ENCODE data around the gene PLCL2. TPM values are rescaled to one million over a fixed set of nuclear protein-coding genes. Genes with fewer than 3 reads are reported as not detected.

Gene PLCL2
- polyA plus RNA-seq, 2 of the 4 experiments (the other 2 are of a cell fraction), result 2.1 to 3.0 TPM

DNA sequence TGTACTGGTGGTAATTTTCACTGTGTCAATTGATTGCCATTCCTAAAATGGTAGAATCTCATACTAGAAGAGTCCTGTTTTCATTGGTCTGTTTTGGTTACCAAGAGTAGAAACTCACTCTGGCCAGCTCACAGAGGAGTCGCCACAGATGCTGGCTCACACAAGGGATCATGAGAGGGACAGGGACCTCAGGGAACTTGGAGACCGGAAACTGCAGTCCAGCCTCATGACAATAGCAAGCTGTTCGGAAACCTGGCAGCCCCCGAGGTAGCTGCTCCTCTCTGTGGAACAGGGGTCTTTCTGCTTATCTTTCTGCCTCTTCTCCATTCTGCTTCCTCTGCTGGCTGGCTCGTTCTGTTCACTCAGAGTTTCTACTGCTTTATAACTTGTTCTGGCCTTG is 192.9 kb downstream of the PLCL2 start:
- Histone ChIP-seq H3K9me3 (peaks cover 2% of the 10 kb centered on the region; the same call in 1 of the 3 replicates), H3K27ac (no peak overlapping the region), H3K4me1 (no peaks in the 10 kb centered on the region), H3K4me3 (no peak overlapping the region), H3K4me2 (no peak overlapping the region)
- WGBS (ENCODE audit: missing lambda C conversion rate), result 77% methylated on average over 5 of the region's 5 CpGs
- ChIA-PET CTCF (no interaction called here), POLR2A (no interaction called here)
- FAIRE-seq (no peak), ATAC-seq (no peak), DNase-seq (ENCODE audit: low read depth in 1 of 2, low spot score in 1 of 2) (no peak)
- TF ChIP-seq RAD21 (conservative IDR thresholded peaks at IDR 0.05 in 1 of 2, IDR thresholded peaks at IDR 0.05 in 1 of 2) (no peak), HEYL (CRISPR knock-in tag; IDR thresholded peaks at IDR 0.05) (no peak)

GRCh38 chr3:17078926-17079465 is 194.2 kb downstream of the PLCL2 start:
- WGBS (ENCODE audit: missing lambda C conversion rate), result 87% methylated on average over 7 of the region's 7 CpGs
- Histone ChIP-seq H3K4me2 (no peak overlapping the region), H3K27ac (no peak overlapping the region), H3K9me3 (peaks cover 2% of the 10 kb centered on the region; the same call in 1 of the 3 replicates), H3K4me1 (no peaks in the 10 kb centered on the region), H3K4me3 (no peak overlapping the region)
- CTCF ChIA-PET, result interaction anchor here (1.1 kb wide), 1 partner anchor 477 kb away, joined by 3 read pairs; no protein-coding TSS in a partner anchor
- POLR2A ChIA-PET, result no interaction called here
- DNase-seq (ENCODE audit: low read depth in 1 of 2, low spot score in 1 of 2) (no peak), FAIRE-seq (no peak), ATAC-seq (no peak)
- no peak for TF ChIP-seq ZFP36 (IDR thresholded peaks at IDR 0.05; ENCODE audit: borderline replicate concordance, partially characterized antibody)
- TF ChIP-seq, protein P1, sequence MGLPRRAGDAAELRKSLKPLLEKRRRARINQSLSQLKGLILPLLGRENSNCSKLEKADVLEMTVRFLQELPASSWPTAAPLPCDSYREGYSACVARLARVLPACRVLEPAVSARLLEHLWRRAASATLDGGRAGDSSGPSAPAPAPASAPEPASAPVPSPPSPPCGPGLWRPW (IDR thresholded peaks at IDR 0.05), result no peak

DNA sequence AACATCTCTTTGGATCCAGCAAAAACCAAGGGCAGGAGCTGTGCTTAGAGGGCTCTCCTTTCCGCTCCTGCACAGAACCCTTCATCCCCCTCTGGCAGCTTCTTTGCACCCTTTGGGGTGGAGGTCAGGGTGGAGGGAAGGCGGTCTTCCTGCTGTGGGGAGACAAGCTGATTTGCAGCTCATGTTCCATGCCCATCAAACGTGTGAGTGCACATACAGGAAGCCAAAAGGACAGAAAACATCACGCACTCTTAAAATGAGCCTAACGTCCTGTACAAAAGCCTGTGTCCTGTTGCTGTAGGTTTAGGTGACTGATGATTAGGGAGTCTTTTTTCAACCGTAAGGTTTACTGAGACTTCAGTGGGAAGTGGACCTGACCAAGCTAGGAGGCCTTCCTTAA is 195.2 kb downstream of the PLCL2 start:
- TF ChIP-seq RCOR1 (IDR thresholded peaks at IDR 0.05; ENCODE audit: low read depth, low read length) (no peak), BHLHE40 (IDR thresholded peaks at IDR 0.05; ENCODE audit: low read depth, low read length) (no peak), SMC3 (IDR thresholded peaks at IDR 0.05) (no peak), EP300 (IDR thresholded peaks at IDR 0.05) (no peak), ZC3H11A (IDR thresholded peaks at IDR 0.05) (no peak), BCL3 (IDR thresholded peaks at IDR 0.05) (no peak), CHD4 (IDR thresholded peaks at IDR 0.05; ENCODE audit: borderline replicate concordance) (no peak), HDAC2 (IDR thresholded peaks at IDR 0.05) (no peak), E2F6 (IDR thresholded peaks at IDR 0.05; ENCODE audit: borderline replicate concordance, low read depth) (no peak), KDM5A (IDR thresholded peaks at IDR 0.05) (no peak), FOSB (CRISPR knock-in tag; IDR thresholded peaks at IDR 0.05) (no peak), ZNF302 (CRISPR knock-in tag; IDR thresholded peaks at IDR 0.05) (no peak), HEYL (CRISPR knock-in tag; IDR thresholded peaks at IDR 0.05) (no peak), RARB (CRISPR knock-in tag; IDR thresholded peaks at IDR 0.05) (no peak)
- TF ChIP-seq, protein P1 (IDR thresholded peaks at IDR 0.05), result no peak
- TF ChIP-seq, protein P2, sequence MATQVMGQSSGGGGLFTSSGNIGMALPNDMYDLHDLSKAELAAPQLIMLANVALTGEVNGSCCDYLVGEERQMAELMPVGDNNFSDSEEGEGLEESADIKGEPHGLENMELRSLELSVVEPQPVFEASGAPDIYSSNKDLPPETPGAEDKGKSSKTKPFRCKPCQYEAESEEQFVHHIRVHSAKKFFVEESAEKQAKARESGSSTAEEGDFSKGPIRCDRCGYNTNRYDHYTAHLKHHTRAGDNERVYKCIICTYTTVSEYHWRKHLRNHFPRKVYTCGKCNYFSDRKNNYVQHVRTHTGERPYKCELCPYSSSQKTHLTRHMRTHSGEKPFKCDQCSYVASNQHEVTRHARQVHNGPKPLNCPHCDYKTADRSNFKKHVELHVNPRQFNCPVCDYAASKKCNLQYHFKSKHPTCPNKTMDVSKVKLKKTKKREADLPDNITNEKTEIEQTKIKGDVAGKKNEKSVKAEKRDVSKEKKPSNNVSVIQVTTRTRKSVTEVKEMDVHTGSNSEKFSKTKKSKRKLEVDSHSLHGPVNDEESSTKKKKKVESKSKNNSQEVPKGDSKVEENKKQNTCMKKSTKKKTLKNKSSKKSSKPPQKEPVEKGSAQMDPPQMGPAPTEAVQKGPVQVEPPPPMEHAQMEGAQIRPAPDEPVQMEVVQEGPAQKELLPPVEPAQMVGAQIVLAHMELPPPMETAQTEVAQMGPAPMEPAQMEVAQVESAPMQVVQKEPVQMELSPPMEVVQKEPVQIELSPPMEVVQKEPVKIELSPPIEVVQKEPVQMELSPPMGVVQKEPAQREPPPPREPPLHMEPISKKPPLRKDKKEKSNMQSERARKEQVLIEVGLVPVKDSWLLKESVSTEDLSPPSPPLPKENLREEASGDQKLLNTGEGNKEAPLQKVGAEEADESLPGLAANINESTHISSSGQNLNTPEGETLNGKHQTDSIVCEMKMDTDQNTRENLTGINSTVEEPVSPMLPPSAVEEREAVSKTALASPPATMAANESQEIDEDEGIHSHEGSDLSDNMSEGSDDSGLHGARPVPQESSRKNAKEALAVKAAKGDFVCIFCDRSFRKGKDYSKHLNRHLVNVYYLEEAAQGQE (IDR thresholded peaks at IDR 0.05), result no peak
- FAIRE-seq, result no peak
- Histone ChIP-seq H3K4me3 (no peak overlapping the region), H3K9me3 (peaks cover 2% of the 10 kb centered on the region; the same call in 1 of the 3 replicates), H3K4me2 (no peak overlapping the region), H3K27ac (no peak overlapping the region), H3K4me1 (no peaks in the 10 kb centered on the region)
- no peak for DNase-seq (ENCODE audit: low read depth in 1 of 2, low spot score in 1 of 2)
- POLR2A ChIA-PET, result no interaction called here
- no peak for ATAC-seq
- WGBS (ENCODE audit: missing lambda C conversion rate), result 70% methylated on average over 6 of the region's 6 CpGs
- CTCF ChIA-PET, result no interaction called here
